NCI-H1436 (cell line): ENCODE results near the gene PFKM.
"Not testable (repeated sequence)": the region's sequence is repeated elsewhere in the genome, so short reads cannot be mapped to it uniquely, and the experiment has no call there.

Source experiments
- DNase-seq: peaks from one replicate; lab custom pipeline; 2025; lab: John Stamatoyannopoulos, UW

Gene PFKM

DNA sequence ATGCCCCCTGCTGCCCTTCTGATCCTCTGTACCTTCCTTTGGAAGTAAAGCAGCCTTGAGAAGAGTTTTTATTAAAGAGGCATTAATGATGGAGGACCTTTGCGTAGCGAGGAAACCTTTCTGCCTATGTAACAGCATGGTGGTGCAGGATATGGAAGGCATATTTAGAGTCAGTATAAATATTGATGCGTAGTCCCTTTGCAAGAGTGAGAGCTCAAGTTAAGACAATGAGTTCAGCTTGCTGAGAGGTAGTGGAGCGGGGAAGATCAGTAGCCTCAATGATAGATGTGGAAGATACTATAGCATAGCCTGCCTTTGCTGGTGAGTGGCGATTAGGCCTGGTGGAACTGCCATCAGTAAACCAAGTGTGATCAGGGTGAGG is 7.9 kb upstream of the PFKM start:
- DNase-seq, result not testable (repeated sequence)

DNA sequence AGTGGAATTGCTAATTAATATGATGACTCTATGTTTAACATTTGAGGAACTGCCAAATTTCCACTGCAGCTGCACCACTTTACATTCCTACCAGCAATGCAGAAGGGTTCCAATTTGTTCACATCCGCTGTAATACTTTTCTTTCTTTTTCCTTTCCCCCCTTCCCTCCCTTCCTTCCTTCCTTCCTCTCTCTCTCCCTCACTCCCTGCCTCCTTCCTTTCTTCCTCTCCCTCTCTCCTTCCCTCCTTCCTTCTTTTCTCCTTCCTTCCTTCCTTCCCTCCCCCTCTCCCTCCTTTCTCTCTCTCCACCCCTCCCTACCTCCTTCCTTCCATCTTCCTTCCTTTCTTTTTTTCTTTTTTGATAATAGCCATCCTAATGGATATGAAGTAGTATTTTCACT is 3.2 kb upstream of the PFKM start:
- no peak for DNase-seq

GRCh38 chr12:48118284-48118871 is 786 bp upstream of the PFKM start:
- no peak for DNase-seq

GRCh38 chr12:48119834-48120195 is 651 bp downstream of the PFKM start:
- DNase-seq, result no peak

DNA sequence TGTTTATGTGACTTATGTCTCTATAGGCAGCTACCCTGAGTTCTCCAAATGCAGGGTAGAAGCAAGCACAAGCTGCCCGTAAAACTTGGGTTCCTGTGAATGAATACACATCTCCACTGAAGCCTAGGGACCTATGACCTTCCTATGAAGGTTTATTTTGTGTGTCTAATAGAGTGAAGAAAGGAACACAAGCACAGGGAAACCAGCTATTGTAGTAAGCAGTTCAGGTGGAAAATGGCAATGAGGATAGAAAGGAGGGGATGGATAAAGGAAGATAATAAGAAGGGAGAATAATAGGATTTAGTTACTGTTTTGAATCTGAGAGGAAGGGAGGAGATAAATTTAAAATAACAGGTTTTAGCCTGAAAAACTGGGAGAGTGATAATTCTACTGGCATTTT is 2.4 kb downstream of the PFKM start:
- no peak for DNase-seq

DNA sequence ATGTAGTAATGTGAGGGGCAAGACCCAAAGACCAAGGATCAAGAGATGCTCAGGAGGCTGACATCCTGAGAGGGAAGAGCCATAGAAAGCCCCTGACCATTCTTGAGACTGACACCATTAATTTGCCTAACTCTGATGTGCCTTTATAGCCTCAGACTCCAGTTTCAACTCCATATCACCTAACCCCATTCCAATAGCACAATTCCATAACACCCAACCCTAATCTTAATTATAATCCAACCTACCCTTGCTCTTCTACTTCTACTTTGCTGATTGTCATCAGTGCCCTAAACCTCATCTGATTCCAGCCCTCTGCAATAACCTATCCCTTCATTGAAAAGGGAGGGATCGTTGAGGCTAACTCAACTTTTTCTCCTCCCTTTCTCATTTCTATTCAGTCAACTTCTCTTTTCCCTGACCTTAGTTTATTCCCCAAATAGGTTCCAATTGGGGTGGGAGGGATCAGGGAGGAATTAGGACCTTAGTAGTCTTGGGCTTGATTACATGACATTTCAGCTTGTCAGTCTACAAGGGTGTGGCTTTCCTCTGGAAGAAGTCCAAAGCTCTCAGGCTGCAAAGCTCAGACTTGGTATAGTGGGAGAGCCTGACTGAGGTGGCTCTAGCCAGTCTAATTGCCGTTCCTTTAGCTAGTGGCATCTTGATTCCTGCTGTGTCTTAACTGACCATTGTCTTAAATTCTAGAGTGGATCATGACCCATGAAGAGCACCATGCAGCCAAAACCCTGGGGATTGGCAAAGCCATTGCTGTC is 3.1 kb downstream of the PFKM start:
- no peak for DNase-seq

DNA sequence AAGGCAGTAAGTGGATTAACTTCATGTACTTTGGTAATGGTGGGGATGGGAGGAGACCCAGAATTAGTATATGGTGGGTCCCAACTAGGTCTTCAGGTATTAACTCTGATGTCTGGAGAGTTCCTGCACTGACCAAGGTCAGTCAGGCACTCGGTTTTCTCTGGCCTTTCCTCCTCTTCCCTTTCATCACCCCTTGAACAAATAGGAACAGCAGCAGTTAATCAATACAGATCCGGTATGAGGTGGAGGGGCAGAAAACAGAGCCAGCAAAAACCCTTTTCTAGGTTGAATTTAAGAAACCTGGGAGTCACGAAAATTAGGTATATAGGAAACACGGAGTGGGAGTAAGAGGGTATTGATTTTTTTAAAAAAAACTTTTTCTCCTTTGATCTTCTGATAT is 4.0 kb downstream of the PFKM start:
- DNase-seq, result no peak

DNA sequence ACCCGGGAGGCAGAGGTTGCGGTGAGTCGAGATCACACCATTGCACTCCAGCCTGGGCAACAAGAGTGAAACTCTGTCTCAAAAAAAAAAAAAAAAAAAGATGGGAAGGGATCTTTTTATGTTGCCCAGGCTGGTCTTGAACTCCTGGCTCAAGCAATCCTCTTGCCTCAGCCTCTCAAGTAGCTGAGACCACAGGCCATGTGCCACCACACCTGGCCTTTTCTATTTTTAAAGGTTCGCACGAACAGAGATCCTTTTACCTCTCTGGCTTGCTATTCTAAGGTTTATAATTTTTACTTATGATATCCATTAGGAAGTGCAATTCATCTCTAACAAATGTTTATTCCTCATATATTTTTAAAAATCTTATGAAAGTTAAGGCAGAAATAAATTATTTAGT is 6.4 kb downstream of the PFKM start:
- DNase-seq, result not testable (repeated sequence)

DNA sequence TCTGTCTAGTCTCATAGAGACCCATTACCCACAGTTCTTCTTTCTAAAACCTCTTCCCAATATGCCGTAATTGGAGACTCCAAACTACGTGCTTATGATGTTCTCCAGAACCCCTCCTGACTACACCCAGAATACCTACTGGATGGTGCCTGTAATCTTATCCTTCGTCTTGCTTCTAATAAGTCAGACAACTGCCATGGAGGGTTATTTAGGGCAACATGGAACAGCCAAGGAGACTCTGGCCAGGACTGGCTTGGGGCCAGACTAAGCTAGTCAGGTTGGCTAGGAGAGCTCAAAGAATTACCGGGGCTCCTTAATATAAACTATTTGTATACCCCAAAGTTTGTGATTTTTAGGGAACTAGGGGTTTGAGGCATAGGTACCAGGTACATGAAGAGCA is 6.8 kb downstream of the PFKM start:
- no peak for DNase-seq

- no peak for DNase-seq
Observed at GRCh38 chr12:48126953-48127630, 7.9 kb downstream of the PFKM start.

- DNase-seq, result no peak
Observed at GRCh38 chr12:48128800-48129199, 9.6 kb downstream of the PFKM start.

DNA sequence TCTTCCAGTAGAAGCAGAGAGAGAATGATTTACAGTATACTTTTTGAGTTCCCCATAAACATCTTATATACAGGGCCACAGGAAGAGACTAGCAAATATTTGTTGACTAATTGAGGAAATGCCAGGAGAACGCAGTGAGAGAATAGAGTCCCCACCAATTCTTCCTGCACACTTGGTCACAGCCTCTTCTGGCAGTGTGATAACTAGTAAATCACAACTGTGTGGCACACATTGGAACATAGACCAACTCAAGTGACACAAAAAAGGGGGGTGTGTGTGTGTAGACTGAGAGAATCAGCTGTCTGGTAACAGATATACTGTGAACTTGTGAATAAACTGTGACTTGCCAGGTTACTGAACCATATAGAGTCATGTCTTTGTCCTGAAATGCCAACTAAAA is 10.2 kb downstream of the PFKM start:
- DNase-seq, result no peak

DNA sequence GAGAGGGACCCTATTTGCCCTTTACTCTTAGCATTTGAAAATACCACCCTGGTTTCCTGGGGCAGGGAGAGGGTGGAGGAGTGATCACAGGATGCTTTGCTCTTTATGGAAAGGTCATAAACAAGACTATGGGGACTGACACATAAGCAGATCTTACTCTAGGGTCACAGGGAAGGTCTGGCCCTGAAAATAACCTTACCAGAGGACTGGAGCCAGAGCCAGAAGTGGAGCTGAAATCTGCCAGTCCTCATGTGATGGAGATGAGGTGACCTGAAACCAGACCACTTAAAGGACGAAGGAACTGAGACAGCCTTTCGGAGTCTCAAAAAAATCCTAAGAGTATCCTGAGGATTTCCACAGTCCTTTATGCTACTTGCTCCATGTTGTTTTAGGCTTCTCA is 12.4 kb downstream of the PFKM start:
- DNase-seq, result no peak

DNA sequence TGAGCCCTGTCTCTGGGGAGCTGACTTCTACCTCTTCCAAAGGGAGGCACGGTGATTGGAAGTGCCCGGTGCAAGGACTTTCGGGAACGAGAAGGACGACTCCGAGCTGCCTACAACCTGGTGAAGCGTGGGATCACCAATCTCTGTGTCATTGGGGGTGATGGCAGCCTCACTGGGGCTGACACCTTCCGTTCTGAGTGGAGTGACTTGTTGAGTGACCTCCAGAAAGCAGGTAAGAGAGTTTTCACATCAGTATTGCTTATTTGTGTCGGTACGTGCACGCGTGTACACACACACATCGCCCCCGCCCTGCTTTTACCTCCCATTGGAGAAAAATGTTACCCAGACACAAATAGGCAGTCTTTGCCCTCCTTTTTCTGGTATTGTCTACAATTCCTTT is 13.7 kb downstream of the PFKM start:
- DNase-seq, result no peak

DNA sequence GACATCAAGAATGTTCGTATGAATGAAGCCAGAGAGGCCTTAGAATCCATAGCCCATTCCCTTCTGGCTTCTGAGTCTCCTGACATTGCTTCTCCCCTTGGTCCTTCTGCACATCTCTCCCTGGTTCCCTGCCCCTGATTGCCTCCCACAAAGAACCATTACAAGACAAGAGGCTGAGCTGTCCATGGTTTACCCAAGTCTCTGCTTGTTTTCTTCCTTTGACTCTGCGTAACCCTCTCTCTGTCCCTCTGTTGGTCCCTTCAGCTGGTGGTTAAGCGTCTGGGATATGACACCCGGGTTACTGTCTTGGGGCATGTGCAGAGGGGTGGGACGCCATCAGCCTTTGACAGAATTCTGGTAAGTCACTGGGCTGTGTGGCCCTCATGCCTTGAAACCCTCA is 15.9 kb downstream of the PFKM start:
- no peak for DNase-seq

- no peak for DNase-seq
Observed at GRCh38 chr12:48142818-48143674, 23.9 kb downstream of the PFKM start.

GRCh38 chr12:48143898-48144297 is 24.7 kb downstream of the PFKM start:
- DNase-seq, result no peak

DNA sequence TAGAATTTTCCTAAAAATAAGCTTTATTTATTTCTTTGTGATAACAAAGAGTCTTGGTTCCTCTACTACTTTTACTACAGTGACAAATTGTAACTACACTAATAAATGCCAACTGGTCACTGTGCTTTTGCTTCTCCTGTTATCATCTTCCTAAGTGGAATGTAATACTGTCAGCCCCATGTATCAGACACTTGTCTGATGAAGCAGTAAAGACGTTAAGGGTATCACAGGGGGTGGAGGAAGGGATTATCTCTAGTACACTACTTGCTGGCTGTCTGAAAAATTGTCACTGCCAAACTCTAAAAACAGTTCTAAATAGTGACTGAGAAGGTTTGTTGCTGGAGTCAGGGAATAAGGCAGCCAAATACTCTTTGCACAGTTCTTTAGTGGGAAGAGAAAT is 26.8 kb downstream of the PFKM start:
- no peak for DNase-seq

DNA sequence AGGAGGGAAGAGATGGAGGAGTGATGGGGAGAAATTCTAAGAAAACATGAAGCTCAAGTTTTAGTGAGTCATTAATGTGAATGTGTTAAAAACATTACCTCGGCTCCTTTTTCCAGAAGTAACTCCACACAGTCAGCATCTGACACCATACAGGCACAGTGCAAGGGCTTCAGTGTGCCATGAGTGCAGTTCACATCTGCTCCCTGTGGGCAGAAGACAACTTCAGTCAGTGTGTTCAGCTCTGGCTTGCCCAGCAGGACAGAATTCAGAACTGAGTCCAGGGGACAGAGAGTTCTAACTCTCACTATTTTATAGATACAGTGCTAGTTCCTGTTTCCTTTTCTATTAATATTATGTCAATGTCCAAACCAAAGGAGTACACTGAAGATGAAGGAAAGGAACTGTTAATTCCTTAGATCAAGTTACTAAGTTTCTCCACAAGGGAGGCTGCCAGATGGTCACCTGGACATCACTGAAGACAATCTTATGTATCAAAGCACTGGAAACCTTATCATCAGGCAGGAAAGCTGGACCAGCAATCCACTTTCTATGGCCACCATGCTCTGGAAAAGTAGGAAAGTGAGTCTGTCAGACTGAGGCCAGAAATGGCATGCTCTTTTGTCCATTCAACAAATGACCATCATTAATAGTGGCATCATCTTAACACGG is 32.1 kb downstream of the PFKM start:
- no peak for DNase-seq

- DNase-seq, result not testable (repeated sequence)
Observed at GRCh38 chr12:48155786-48156185, 36.6 kb downstream of the PFKM start.

DNA sequence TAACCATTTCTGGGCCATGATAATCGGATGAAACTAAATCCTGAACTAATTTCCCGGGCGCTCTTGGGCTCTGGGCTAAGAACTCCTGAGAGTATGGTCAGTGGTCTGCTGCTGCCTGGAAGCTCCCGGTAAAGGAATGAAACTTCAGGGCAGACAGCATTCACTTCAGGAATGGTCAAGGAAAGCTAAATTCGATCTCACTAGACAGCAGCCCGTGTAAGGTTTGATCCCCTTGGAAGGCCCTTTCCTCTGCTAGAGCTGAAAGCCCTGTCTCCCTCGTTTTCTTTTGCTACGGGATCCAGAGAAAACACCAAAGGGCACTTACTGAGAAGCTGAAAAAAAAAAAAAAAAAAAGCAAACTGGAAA is 37.5 kb downstream of the PFKM start:
- no peak for DNase-seq
